Right lung (tissue), 5 donors: ENCODE results near the gene EPX. TPM values are rescaled to one million over a fixed set of nuclear protein-coding genes. Genes with fewer than 3 reads are reported as not detected.

Source experiments
- DNase-seq, 2 donors: peaks; one replicate each; pipeline ENCODE4 v3.0.0-alpha.2; 2013
- polyA plus RNA-seq, 5 donors: library from polyadenylated mRNA; unstranded; fragments of 120-200 nt; gene quantifications; one replicate each; pipeline versions ENCODE4 v1.2.1 to v1.2.3, GENCODE V29; 2013; ENCODE audit warnings: inconsistent platforms in 1 of 5, low replicate concordance in 1 of 5; ENCODE audit not compliant: insufficient read length in 5 of 5, insufficient read depth in 1 of 5

Gene EPX
- polyA plus RNA-seq, 5 donors = 0.58 to 1.1 (median 0.97) TPM

DNA sequence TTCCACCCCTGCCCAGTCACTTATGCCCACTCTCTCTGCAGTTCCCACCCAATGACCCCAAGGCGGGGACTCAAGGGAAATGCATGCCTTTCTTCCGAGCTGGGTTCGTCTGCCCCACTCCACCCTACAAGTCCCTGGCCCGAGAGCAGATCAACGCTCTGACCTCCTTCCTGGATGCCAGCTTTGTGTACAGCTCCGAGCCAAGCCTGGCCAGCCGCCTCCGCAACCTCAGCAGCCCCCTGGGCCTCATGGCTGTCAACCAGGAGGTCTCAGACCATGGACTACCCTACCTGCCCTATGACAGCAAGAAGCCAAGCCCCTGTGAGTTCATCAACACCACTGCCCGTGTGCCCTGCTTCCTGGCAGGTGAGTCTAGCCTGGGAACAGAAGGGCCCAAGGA lies 59.6 kb downstream of the EPX start:
- no peak for DNase-seq

DNA sequence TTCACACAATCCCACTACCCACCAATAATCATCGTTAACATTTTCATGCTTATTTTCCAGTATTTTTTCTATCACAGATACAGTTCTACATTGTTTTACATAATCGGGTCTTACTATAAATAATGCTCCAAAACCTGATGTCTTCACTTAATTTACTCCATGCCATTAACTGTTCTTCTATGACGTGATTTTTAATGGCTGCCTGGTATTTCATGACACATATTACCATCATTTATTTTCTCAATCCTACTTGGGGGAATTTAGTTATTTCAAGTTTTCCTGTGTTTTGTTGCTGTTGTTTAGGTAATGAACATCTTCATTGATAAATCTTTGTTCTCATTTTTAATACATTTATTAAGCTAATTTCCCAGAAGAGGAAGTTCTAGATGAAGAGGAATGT lies 60.6 kb downstream of the EPX start:
- no peak for DNase-seq

Other genes with a start within 250 kb of the EPX start
- gene CUEDC1, start 237.3 kb upstream of the EPX start, polyA plus RNA-seq = 10 to 100 TPM; 35.9 to 51.1 (median 37.9) TPM
- 100 to 1,000 TPM in 2 of 5 donors, 10 to 100 TPM in 3; 79.9 to 105 (median 96.7) TPM for gene VEZF1, start 204.5 kb upstream of the EPX start, polyA plus RNA-seq
- gene SRSF1, start 185.5 kb upstream of the EPX start, polyA plus RNA-seq = 100 to 1,000 TPM; 279 to 434 (median 362) TPM
- gene DYNLL2, start 109.3 kb upstream of the EPX start, polyA plus RNA-seq = 10 to 100 TPM; 51.7 to 69.2 (median 54.7) TPM
- under 1 TPM in 3 of 5 donors, not detected in 2; 0.04 to 0.12 (median 0.04) TPM for gene OR4D1, start 44.3 kb upstream of the EPX start, polyA plus RNA-seq
- not detected for gene OR4D2, start 25.7 kb upstream of the EPX start, polyA plus RNA-seq
- gene MKS1, start 26.5 kb downstream of the EPX start, polyA plus RNA-seq = 10 to 100 TPM; 32.7 to 44.5 (median 40.4) TPM
- gene LPO, start 45.9 kb downstream of the EPX start, polyA plus RNA-seq = under 1 TPM; 0.05 to 0.29 (median 0.12) TPM
- gene MPO, start 88.2 kb downstream of the EPX start, polyA plus RNA-seq = 10 to 100 TPM in 2 of 5 donors, 1 to 10 TPM in 3; 5.7 to 16.2 (median 8.2) TPM
- gene TSPOAP1, start 136.1 kb downstream of the EPX start, polyA plus RNA-seq = 10 to 100 TPM; 43.0 to 63.3 (median 55.4) TPM
- gene SUPT4H1, start 159.5 kb downstream of the EPX start, polyA plus RNA-seq = 100 to 1,000 TPM; 123 to 142 (median 135) TPM
- gene RNF43, start 224.8 kb downstream of the EPX start, polyA plus RNA-seq = 10 to 100 TPM; 30.2 to 52.8 (median 47.3) TPM